OCI-LY7 (cell line): ENCODE data around the gene CARD19. TPM values are rescaled to one million over a fixed set of nuclear protein-coding genes. Genes with fewer than 3 reads are reported as not detected.

Experiments used
- BruUV-seq: library from RNA; stranded (reverse); fragments of 400-500 nt; replicated peaks from 2 replicates; lab custom pipeline; 2021; lab: Mats Ljungman, UMichigan
- CTCF ChIA-PET: fragments of 300-600 bp; sonication (Branson Sonifier 250); formaldehyde crosslinking; loops from one replicate; lab custom pipeline; 2022; ENCODE audit warnings: antibody characterized with exemption; ENCODE audit not compliant: unreplicated experiment; lab: Charles Lee
- POLR2A ChIA-PET: fragments of 300-600 bp; sonication (Branson Sonifier 250); formaldehyde crosslinking; loops from one replicate; lab custom pipeline; 2022; ENCODE audit warnings: antibody characterized with exemption; lab: Charles Lee
- DNase-seq: peaks from one replicate; pipeline ENCODE4 v3.0.0-alpha.2; 2015; ENCODE audit warnings: low spot score
- H2AFZ ChIP-seq: fragments of 200-600 bp; sonication (generic), shearing (Covaris generic); 2 replicates; pipeline ENCODE4 v1.6.1; 2014; ENCODE audit warnings: mild to moderate bottlenecking, antibody characterized with exemption, low read length, moderate library complexity
- H3K27ac ChIP-seq: fragments of 200-600 bp; sonication (generic); 2 replicates; pipeline ENCODE4 v1.5.1; 2014; ENCODE audit warnings: mixed run types, low read depth, mild to moderate bottlenecking, moderate library complexity, low read length, inconsistent platforms; ENCODE audit not compliant: poor library complexity, severe bottlenecking
- H3K36me3 ChIP-seq: fragments of 200-600 bp; sonication (generic); 2 replicates; pipeline ENCODE4 v1.6.1; 2014; ENCODE audit warnings: mild to moderate bottlenecking, antibody characterized with exemption, low read length, moderate library complexity, mixed read lengths; ENCODE audit not compliant: insufficient read depth
- H3K4me1 ChIP-seq: fragments of 200-600 bp; sonication (generic); 2 replicates; pipeline ENCODE4 v1.5.1; 2014; ENCODE audit warnings: mild to moderate bottlenecking, low read length; ENCODE audit not compliant: insufficient read depth, poor library complexity, severe bottlenecking
- H3K4me2 ChIP-seq: fragments of 200-600 bp; sonication (generic); 2 replicates; pipeline ENCODE4 v1.6.1; 2014; ENCODE audit warnings: mild to moderate bottlenecking, low read length
- H3K4me3 ChIP-seq: fragments of 200-600 bp; sonication (generic); 2 replicates; pipeline ENCODE4 v1.5.1; 2014; ENCODE audit warnings: mild to moderate bottlenecking, low read depth, low read length; ENCODE audit not compliant: poor library complexity, severe bottlenecking
- H3K79me2 ChIP-seq: fragments of 200-600 bp; sonication (generic); 2 replicates; pipeline ENCODE4 v1.6.1; 2016; ENCODE audit warnings: low read depth, mild to moderate bottlenecking, low read length, moderate library complexity, mixed read lengths; ENCODE audit not compliant: insufficient read depth
- H3K9me2 ChIP-seq: fragments of 200-600 bp; sonication (generic); 2 replicates; pipeline ENCODE4 v1.6.1; 2016; ENCODE audit warnings: mild to moderate bottlenecking, low read length, mixed read lengths; ENCODE audit not compliant: insufficient read depth
- H3K9me3 ChIP-seq: fragments of 200-600 bp; sonication (generic); 2 replicates; pipeline ENCODE4 v1.6.1; 2014; ENCODE audit warnings: mild to moderate bottlenecking, mixed run types, low read length, mixed read lengths
- H4K20me1 ChIP-seq: fragments of 200-600 bp; sonication (generic); 2 replicates; pipeline ENCODE4 v1.6.1; 2014; ENCODE audit warnings: mild to moderate bottlenecking, antibody characterized with exemption, low read length, moderate library complexity, mixed read lengths; ENCODE audit not compliant: insufficient read depth
- CTCF ChIP-seq: fragments of 200-600 bp; sonication (generic); conservative IDR thresholded peaks from 2 replicates; pipeline ENCODE4 v1.5.1; 2014; ENCODE audit warnings: mild to moderate bottlenecking, antibody characterized with exemption, low read length, moderate library complexity, mixed read lengths
- EZH2phosphoT487 ChIP-seq: fragments of 200-600 bp; sonication (generic); IDR thresholded peaks from 2 replicates; pipeline ENCODE4 v1.6.1; 2018; ENCODE audit warnings: low read depth, borderline replicate concordance, mild to moderate bottlenecking, mixed run types, antibody characterized with exemption, low read length, moderate library complexity, mixed read lengths
- intact Hi-C: fragments of 100-400 bp; cut with micrococcal nuclease; formaldehyde crosslinking; loops from one replicate; pipeline ENCODE4 v1.10.0; 2022; ENCODE audit not compliant: unreplicated experiment
- total RNA-seq, 2 experiments: library from RNA; depleted of rRNA in 1 of 2; stranded (reverse); fragments of >200 nt in 1 of 2; shearing (Covaris generic) in 1 of 2; gene quantifications; 2 replicates each; pipeline ENCODE4 v1.2.3, GENCODE V29; 2014 to 2022

The CARD19 gene
- total RNA-seq, 2 experiments from 2014 or later = 15.8 to 26.8 TPM

GRCh38 chr9:93148721-93149120 is 52.7 kb downstream of the CARD19 start:
- ChIA-PET POLR2A (interaction anchor here (0.7 kb wide), 1 partner anchor 118 kb away, joined by 3 read pairs; no protein-coding TSS in a partner anchor), CTCF (no interaction called here)

GRCh38 chr9:93149361-93149760 is 53.3 kb downstream of the CARD19 start:
- CTCF ChIA-PET = no interaction called here
- Histone ChIP-seq H3K4me2 (no peak overlapping the region), H2AFZ (no peak overlapping the region), H4K20me1 (no peaks in the 10 kb centered on the region), H3K36me3 (no peaks in the 10 kb centered on the region; the same call in 1 of the 2 replicates), H3K4me1 (peaks cover 46% of the 10 kb centered on the region), H3K79me2 (no peaks in the 10 kb centered on the region), H3K27ac (no peak overlapping the region), H3K9me3 (no peaks in the 10 kb centered on the region; the same call in 1 of the 2 replicates), H3K9me2 (no peaks in the 10 kb centered on the region), H3K4me3 (no peak overlapping the region)
- intact Hi-C loops = no loop called here
- no peak for DNase-seq
- TF ChIP-seq CTCF (no peak), EZH2phosphoT487 (no peak)
- POLR2A ChIA-PET = interaction anchor here (0.6 kb wide), 1 partner anchor 116 kb away, joined by 3 read pairs; no protein-coding TSS in a partner anchor
- BruUV-seq = no TSS peak

More at GRCh38 chr9:93148721-93149120, 52.7 kb downstream of the CARD19 start:
- H3K4me2 ChIP-seq = no peak overlapping the region
- H3K4me3 ChIP-seq = no peak overlapping the region
- H3K9me2 ChIP-seq = no peaks in the 10 kb centered on the region
- no peak overlapping the region for H2AFZ ChIP-seq
- H3K9me3 ChIP-seq = no peaks in the 10 kb centered on the region; the same call in 1 of the 2 replicates
- H3K79me2 ChIP-seq = no peaks in the 10 kb centered on the region
- no peaks in the 10 kb centered on the region for H4K20me1 ChIP-seq
- H3K4me1 ChIP-seq = peaks cover 47% of the 10 kb centered on the region
- no peaks in the 10 kb centered on the region; the same call in 1 of the 2 replicates for H3K36me3 ChIP-seq
- no peak for DNase-seq
- no peak overlapping the region for H3K27ac ChIP-seq
- BruUV-seq = no TSS peak
- TF ChIP-seq CTCF = no peak
- no peak for TF ChIP-seq EZH2phosphoT487
- intact Hi-C loops = no loop called here

GRCh38 chr9:93151097-93151784 is 55.2 kb downstream of the CARD19 start:
- CTCF ChIA-PET = no interaction called here
- POLR2A ChIA-PET = interaction anchor here (1.0 kb wide), 1 partner anchor 11 kb away, joined by 4 read pairs; no protein-coding TSS in a partner anchor
- H3K4me2 ChIP-seq = no peak overlapping the region

More at GRCh38 chr9:93151097-93151784, 55.2 kb downstream of the CARD19 start:
- H4K20me1 ChIP-seq = no peaks in the 10 kb centered on the region
- H3K27ac ChIP-seq = no peak overlapping the region
- intact Hi-C loops = no loop called here
- H2AFZ ChIP-seq = no peak overlapping the region
- H3K4me3 ChIP-seq = no peak overlapping the region
- no peak for DNase-seq
- H3K9me3 ChIP-seq = no peaks in the 10 kb centered on the region; the same call in 1 of the 2 replicates
- H3K79me2 ChIP-seq = no peaks in the 10 kb centered on the region
- H3K4me1 ChIP-seq = peaks cover 29% of the 10 kb centered on the region
- TF ChIP-seq EZH2phosphoT487 (no peak), CTCF (no peak)
- no peaks in the 10 kb centered on the region; the same call in 1 of the 2 replicates for H3K36me3 ChIP-seq
- BruUV-seq = no TSS peak
- no peaks in the 10 kb centered on the region for H3K9me2 ChIP-seq
